HuH-7 (cell line): Measurements from ENCODE around the gene RFT1.

Source experiments
- DNase-seq: peaks from one replicate; pipeline ENCODE4 v3.0.0; 2011; ENCODE audit warnings: low spot score

The RFT1 gene

GRCh38 chr3:53150247-53151085 is 20.2 kb upstream of the RFT1 start:
- no peak for DNase-seq

- no peak for DNase-seq
Measured at GRCh38 chr3:53149699-53150098, 19.5 kb upstream of the RFT1 start.

DNA sequence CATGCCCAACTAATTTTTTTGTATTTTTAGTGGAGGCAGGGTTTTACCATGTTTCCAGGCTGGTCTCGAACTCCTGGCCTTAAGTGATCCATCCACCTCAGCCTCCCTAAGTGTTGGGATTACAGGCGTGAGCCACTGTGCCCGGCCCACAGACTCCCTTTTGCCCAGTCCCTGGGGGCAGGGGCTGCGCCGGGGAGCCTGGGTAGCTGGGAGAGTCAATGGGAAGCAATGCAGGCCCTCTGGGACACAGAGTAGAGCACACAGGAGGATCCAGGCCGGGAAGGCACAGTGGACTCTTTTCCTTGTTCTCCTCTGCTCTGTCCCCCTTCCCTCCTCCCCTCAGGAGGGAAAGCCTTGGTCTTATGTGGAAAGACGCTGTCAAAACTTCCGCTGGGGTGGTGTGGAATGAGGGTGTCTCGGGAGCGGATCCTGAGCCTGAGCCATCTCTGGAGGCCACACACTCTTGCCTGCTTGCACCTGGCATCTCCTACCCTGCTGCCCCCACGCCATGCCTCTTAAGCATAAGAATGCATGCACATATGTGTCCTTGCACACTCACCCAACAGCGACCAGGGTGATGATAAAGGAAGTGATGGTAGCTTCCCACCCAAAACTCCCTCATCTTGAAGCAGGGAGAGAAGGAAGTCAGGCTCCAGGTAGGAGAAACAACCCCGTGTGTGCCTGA is 18.9 kb upstream of the RFT1 start:
- DNase-seq = no peak

DNA sequence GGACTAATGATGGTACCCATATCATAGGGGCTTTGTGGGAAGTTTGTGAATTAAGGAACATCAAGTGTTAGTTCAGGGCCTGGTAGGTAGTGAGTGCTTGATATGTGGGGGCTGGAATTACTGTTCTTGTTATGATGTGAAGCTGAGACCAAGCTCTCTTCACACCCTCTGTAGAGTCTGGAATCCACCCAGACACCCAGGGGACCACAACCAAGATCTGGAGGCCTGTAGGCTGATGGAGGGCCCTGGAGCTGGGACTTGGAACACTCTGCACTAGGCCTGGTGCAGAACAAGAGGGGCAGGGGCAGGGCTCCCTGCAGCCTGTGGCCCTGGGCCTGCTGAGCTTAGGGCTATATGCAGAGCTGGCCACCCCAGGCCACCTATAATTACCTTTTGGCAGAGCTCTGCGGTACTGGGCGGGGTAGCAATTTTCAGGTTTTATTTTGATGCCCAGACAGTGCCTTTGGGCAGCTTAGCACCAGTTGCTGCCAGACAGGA is 17.7 kb upstream of the RFT1 start:
- DNase-seq = no peak

DNA sequence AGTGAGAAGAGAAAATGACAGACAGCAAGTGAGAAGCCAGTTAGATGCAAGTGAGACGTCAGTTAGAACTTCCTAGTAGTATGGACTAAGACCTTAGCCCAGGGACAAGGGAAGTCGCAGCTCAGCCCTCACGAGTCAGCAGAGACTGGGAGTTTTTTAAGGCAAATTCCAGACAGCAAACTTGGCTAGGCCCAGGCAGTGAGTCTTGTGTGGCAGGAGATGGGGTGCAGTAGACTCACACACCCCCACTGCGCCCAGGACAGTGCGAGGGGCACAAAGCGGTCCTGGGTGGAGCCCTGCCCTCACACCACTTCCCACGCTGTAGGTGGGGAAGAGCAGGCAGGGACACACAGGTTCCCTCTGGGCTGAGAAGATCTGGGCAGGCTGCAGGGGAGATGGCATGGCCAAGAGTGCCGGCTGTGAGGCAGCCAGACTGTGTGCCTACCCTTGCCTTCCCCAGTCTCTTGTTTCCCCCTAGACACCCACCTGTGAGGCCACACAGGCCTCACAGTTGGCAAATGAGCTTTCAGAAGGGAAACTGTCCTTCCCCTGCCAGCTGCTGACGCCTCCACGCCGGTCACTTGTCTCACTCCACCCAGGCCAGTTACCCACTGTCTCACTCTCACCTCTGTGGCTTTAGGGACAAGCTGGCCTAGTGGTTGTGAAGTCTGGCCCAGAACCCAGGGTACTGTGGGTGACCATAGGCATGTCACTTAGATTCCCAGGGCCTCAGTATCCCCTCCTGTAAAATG is 17.1 kb upstream of the RFT1 start:
- DNase-seq = no peak

DNA sequence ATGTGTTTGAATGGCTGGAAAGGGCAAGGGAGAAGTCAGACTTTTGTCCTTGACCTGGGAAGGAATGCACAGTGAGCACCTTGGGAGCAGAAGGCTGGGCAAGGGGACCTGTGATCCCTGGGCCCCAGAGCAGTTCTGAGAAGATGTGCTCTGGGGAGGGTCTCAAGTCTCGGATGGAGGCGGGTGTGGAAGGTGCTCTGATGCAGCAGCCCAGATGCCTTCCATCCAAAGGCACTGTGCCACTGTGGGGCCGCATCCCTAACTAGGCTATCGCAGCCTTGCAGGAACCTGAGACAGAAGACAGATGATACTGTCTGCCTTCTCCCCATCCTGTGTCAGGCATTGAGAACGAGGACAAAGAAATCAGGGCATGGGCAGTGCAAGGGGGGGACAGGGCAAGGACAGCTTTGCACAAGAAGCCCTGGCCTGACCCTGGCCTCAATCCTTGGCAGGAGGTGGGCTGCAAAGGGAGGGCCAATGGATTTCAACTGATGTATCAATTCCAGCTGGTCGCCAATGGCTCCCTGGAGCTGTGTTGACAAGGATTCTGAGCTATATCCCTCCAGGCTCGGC is 16.2 kb upstream of the RFT1 start:
- DNase-seq = no peak

- DNase-seq = no peak
Measured at GRCh38 chr3:53145713-53146080, 15.5 kb upstream of the RFT1 start.

GRCh38 chr3:53144862-53145712 is 14.9 kb upstream of the RFT1 start:
- no peak for DNase-seq

- DNase-seq = no peak
Measured at GRCh38 chr3:53144446-53144845, 14.2 kb upstream of the RFT1 start.

- no peak for DNase-seq
Measured at GRCh38 chr3:53142986-53143385, 12.8 kb upstream of the RFT1 start.

DNA sequence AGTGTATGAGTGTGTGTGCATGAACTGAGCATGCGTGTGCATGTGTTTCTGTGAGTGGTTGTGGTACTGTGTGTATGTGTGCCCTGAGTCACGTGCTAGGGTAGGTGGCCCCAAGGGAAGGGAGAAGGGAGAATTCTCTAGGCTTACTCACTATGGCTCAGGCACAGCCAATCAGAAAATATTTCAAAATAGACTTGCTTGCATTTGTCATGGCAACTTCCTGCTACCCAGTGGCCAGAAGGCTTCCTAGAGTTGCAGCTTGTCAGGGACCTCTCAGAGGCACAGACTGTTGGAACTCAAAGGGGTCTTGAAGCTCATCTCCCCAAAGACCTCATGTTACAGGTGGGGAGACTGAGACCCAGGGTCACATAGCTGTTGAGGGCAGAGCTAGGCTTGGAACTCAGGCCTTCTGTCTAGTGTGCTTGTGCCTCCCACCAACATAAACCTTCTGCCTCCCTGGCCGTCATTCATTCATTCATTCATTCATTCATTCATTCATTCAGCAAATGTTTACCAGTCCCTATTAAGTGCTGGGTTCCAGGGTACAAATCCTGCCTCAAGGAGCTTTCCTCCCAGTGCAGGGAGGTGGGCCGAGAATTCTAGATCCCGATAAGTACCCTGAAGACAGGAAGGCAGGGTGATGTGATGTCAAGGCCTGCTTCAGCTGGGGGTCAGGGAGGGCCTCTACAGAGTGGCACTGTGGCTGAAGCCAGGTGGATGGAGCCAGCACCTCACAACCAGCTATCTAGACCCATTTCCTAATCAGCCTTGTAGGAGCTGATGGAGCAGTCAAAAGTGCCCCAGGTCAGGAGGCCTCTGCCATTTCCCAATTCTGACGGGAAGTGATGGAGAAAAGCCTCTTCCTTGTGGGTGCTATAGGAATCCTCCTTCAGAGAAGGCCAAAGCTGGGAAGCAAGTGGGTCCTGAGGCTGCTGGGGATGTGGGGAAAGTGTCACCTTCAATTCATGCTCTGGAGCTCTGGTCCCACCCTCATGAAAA is 10.9 kb upstream of the RFT1 start:
- no peak for DNase-seq

GRCh38 chr3:53139906-53140846 is 9.9 kb upstream of the RFT1 start:
- DNase-seq = no peak

- DNase-seq = no peak
Measured at GRCh38 chr3:53137835-53138446, 7.7 kb upstream of the RFT1 start.

DNA sequence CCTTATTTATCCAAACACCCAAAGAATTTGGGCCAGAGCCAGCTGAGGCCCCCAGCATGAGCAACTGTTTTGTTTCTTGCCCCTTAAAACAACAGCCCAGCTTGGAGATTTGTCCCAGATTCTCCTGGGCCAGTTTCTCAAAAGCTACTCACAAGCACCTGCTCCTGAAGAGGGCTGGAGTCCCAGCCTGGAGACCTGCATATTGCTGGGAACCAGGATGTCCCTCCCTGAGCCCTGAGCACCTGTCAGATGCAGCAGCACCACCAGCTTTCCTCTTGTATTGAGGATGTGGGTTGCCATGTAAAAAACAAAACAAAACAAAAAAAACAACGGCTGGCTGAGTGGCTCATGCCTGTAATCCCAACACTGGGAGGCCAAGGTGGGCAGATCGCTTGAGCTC is 7.0 kb upstream of the RFT1 start:
- no peak for DNase-seq

- DNase-seq = peak; percentile 58
Measured at GRCh38 chr3:53134631-53135232, 4.5 kb upstream of the RFT1 start.

DNA sequence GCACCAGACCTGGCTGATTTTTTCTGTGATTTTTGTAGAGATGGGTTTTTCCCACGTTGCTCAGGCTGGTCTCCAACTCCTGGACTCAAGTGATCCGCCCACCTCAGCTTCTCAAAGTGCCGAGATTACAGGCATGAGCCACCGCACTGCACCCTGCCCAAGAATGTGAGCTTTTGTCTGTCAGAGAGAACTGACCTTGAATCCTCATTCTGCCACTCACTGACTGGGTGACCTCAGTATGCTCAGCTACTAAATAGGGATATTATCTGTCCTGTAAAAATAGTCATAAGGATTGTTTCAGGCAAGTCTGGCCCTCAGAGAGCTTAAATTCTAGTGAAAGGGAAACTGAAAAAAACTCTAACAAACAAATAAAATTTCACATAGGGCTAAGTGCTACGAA is 2.1 kb upstream of the RFT1 start:
- DNase-seq = no peak

- DNase-seq = no peak
Measured at GRCh38 chr3:53131096-53131495, 861 bp upstream of the RFT1 start.

DNA sequence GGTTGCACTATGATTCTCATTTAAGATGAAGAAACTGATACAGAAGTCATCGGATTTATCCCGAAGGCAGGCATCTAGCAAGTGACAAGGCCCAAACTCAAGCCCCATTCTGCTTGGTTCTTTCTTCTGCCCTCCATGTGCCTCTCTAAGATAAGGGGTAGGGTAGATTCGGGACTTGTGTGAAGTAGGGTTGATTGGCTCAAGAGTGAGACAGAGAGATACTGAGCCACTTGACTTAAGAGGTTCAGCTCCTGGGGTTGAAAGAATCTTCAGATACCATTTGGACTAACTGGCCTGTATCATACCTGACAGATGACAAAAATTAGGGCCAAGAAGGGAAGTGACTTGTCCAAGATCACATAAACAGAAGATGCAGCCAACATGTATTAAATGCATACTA is 891 bp downstream of the RFT1 start:
- DNase-seq = no peak
